Femur (tissue), 1 donor: Measurements from ENCODE around the gene MLLT3.

Experiments
- DNase-seq: peaks from one replicate; pipeline ENCODE4 v3.0.0-alpha.2; 2017

The MLLT3 gene

GRCh38 chr9:20508242-20508641 lies 114.1 kb downstream of the MLLT3 start:
- DNase-seq, result no peak

- DNase-seq, result no peak
Measured at GRCh38 chr9:20507431-20507830, 114.9 kb downstream of the MLLT3 start.

GRCh38 chr9:20506099-20506900 lies 116.0 kb downstream of the MLLT3 start:
- DNase-seq, result no peak

GRCh38 chr9:20505574-20505973 lies 116.7 kb downstream of the MLLT3 start:
- no peak for DNase-seq

- DNase-seq, result no peak
Measured at GRCh38 chr9:20504930-20505329, 117.4 kb downstream of the MLLT3 start.

- DNase-seq, result no peak
Measured at GRCh38 chr9:20500101-20500500, 122.2 kb downstream of the MLLT3 start.

GRCh38 chr9:20499013-20499412 lies 123.3 kb downstream of the MLLT3 start:
- no peak for DNase-seq

GRCh38 chr9:20496328-20496727 lies 126.0 kb downstream of the MLLT3 start:
- no peak for DNase-seq

GRCh38 chr9:20495098-20495497 lies 127.2 kb downstream of the MLLT3 start:
- no peak for DNase-seq

- no peak for DNase-seq
Measured at GRCh38 chr9:20494035-20494434, 128.3 kb downstream of the MLLT3 start.

GRCh38 chr9:20492772-20493171 lies 129.5 kb downstream of the MLLT3 start:
- no peak for DNase-seq

GRCh38 chr9:20491612-20492011 lies 130.7 kb downstream of the MLLT3 start:
- no peak for DNase-seq

- DNase-seq, result no peak
Measured at GRCh38 chr9:20490246-20490834, 132.0 kb downstream of the MLLT3 start.

GRCh38 chr9:20488691-20489090 lies 133.6 kb downstream of the MLLT3 start:
- no peak for DNase-seq

GRCh38 chr9:20486552-20486951 lies 135.7 kb downstream of the MLLT3 start:
- no peak for DNase-seq

- no peak for DNase-seq
Measured at GRCh38 chr9:20481437-20481836, 140.9 kb downstream of the MLLT3 start.

- no peak for DNase-seq
Measured at GRCh38 chr9:20480249-20480648, 142.1 kb downstream of the MLLT3 start.

- no peak for DNase-seq
Measured at GRCh38 chr9:20479419-20480155, 142.7 kb downstream of the MLLT3 start.

GRCh38 chr9:20478786-20479185 lies 143.5 kb downstream of the MLLT3 start:
- DNase-seq, result no peak

GRCh38 chr9:20477940-20478620 lies 144.2 kb downstream of the MLLT3 start:
- no peak for DNase-seq

GRCh38 chr9:20476912-20477521 lies 145.3 kb downstream of the MLLT3 start:
- no peak for DNase-seq

- no peak for DNase-seq
Measured at GRCh38 chr9:20474496-20474895, 147.8 kb downstream of the MLLT3 start.

- no peak for DNase-seq
Measured at GRCh38 chr9:20473515-20474013, 148.7 kb downstream of the MLLT3 start.
